PC-3 (cell line): ENCODE measurements around the gene LRRC8C.

Experiments
- CTCF ChIP-seq: fragments of 300-600 bp; sonication (generic); conservative IDR thresholded peaks from 2 replicates; pipeline ENCODE4 v1.5.1; 2017; ENCODE audit warnings: antibody characterized with exemption, low read depth, mild to moderate bottlenecking, low read length
- EZH2 ChIP-seq: fragments of 300-600 bp; sonication (generic); IDR thresholded peaks from one replicate; pipeline ENCODE4 v1.6.1; 2017; ENCODE audit warnings: antibody characterized with exemption, mild to moderate bottlenecking, low read length; ENCODE audit not compliant: unreplicated experiment

GRCh38 chr1:89632657-89633247 lies at the start of gene LRRC8C:
- no peak; the same call in 1 of the 2 replicates for TF ChIP-seq CTCF
- no peak for TF ChIP-seq EZH2
